Erythroblast (primary cell): ENCODE results near the gene CNDP2.
"Not testable (repeated sequence)": the region's sequence is repeated elsewhere in the genome, so short reads cannot be mapped to it uniquely, and the experiment has no call there.

ENCODE experiments used
- DNase-seq, 2 experiments: peaks; one replicate each; lab custom pipeline; 2025; lab: John Stamatoyannopoulos, UW
- GATA1 ChIP-seq: IDR thresholded peaks from 2 replicates; pipeline ENCODE4 v1.6.1; 2011; ENCODE audit warnings: low read depth, mild to moderate bottlenecking, control low read depth, low read length, moderate library complexity
- POLR2A ChIP-seq: IDR thresholded peaks from 2 replicates; pipeline ENCODE4 v1.6.1; 2011; ENCODE audit warnings: mild to moderate bottlenecking, low read length

Gene CNDP2

DNA sequence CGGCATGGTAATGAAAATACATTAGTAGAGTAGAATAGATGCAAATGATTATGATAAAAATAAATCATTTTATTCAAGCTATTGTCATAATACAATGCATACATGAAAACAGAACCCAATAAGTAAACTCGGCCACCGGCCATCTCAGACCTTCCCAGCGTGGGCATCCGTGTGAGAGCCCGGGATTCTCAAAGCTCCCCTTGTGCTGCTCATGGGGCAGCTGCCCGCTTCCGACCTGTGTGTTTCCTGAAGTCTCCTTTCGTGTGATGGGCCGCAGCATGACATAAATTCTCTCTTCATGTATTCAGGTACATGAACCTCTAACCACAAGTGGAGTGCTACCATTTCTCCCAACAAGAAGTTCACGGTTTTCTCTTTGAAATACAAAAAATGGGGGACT is 13.5 kb upstream of the CNDP2 start:
- no peak for DNase-seq
- TF ChIP-seq GATA1 (no peak), POLR2A (no peak)

GRCh38 chr18:74486119-74486849 is 9.9 kb upstream of the CNDP2 start:
- no peak for TF ChIP-seq POLR2A
- no peak for TF ChIP-seq GATA1
- DNase-seq, result no peak

DNA sequence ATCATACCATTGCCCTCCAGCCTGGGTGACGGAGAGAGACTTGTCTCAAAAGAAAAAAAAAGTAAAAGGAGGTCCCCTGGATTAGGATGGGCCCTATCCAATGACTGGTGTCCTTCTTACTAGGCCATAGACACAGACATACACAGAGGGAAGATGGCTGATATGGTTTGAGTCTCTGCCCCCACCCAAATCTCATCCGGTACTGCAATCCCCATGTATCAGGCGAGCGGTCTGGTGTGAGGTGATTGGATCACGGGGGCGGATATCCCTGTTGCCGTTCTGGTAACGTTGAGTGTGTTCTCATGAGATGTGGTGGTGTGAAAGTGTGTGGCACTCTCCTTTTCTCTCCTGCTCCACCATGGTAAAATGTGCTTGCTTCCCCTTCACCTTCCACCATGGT is 7.8 kb upstream of the CNDP2 start:
- DNase-seq, result no peak
- TF ChIP-seq GATA1, result no peak

- TF ChIP-seq GATA1 (no peak), POLR2A (no peak)
These were observed 7.3 kb upstream of the CNDP2 start for GRCh38 chr18:74488864-74489263.

DNA sequence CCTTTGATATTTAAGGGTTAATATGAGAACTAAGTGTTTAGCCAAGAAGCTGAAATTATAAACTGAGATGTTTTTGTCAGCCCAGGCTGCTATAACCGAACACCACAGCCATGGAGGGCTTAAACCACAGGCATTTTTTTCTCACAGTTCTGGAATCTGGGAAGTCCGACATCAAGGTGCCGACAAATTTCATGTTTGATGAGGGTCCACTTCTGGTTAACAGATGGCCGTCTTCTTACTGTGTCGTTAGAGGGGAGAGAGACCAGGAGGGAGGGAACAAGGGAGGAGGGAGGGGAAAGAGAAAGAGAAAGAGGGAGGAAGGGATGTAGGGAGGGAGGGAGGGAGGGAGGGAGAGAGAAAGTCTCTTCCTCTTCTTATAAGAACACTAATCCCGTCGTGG is 6.5 kb upstream of the CNDP2 start:
- TF ChIP-seq POLR2A, result no peak
- no peak for TF ChIP-seq GATA1
- DNase-seq, result no peak

More at GRCh38 chr18:74488864-74489263, 7.3 kb upstream of the CNDP2 start:
- no peak for DNase-seq

GRCh38 chr18:74492259-74492658 is 3.9 kb upstream of the CNDP2 start:
- DNase-seq, result no peak

DNA sequence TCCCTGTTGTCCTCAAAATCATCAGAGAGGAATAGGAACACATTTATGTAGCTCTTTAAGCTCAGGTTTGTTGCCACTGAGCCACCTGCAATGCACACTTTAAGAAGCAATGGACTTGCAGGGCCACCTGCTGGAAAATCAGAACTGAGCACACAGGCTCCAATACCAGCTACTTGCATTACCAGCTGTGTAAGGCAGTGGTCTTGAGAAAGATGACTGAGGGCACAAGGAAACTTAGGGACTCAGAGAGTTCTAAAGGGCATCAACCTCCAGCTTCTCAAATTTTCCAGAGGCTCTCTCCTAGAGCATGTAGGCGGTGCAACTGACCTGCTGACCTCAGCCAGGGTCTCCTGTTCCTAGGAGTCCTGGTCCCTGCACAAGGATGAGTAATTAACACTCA is 2.5 kb upstream of the CNDP2 start:
- peak; percentile 59 to 62 for DNase-seq
- TF ChIP-seq POLR2A, result no peak

More at GRCh38 chr18:74492259-74492658, 3.9 kb upstream of the CNDP2 start:
- no peak for TF ChIP-seq POLR2A

GRCh38 chr18:74494514-74494913 is 1.6 kb upstream of the CNDP2 start:
- no peak for TF ChIP-seq POLR2A
- no peak for TF ChIP-seq GATA1
- DNase-seq, result no peak

GRCh38 chr18:74496508-74497323 is 553 bp downstream of the CNDP2 start:
- DNase-seq, result peak; percentile 76 to 81
- TF ChIP-seq GATA1, result no peak
- no peak for TF ChIP-seq POLR2A

- DNase-seq, result peak in 1 of 2 experiments; percentile 37
- TF ChIP-seq POLR2A (no peak), GATA1 (no peak)
These were observed 1.1 kb downstream of the CNDP2 start for GRCh38 chr18:74497324-74497676.

- no peak for TF ChIP-seq POLR2A
- TF ChIP-seq GATA1, result no peak
- DNase-seq, result no peak
These were observed 1.6 kb downstream of the CNDP2 start for GRCh38 chr18:74497778-74498177.

DNA sequence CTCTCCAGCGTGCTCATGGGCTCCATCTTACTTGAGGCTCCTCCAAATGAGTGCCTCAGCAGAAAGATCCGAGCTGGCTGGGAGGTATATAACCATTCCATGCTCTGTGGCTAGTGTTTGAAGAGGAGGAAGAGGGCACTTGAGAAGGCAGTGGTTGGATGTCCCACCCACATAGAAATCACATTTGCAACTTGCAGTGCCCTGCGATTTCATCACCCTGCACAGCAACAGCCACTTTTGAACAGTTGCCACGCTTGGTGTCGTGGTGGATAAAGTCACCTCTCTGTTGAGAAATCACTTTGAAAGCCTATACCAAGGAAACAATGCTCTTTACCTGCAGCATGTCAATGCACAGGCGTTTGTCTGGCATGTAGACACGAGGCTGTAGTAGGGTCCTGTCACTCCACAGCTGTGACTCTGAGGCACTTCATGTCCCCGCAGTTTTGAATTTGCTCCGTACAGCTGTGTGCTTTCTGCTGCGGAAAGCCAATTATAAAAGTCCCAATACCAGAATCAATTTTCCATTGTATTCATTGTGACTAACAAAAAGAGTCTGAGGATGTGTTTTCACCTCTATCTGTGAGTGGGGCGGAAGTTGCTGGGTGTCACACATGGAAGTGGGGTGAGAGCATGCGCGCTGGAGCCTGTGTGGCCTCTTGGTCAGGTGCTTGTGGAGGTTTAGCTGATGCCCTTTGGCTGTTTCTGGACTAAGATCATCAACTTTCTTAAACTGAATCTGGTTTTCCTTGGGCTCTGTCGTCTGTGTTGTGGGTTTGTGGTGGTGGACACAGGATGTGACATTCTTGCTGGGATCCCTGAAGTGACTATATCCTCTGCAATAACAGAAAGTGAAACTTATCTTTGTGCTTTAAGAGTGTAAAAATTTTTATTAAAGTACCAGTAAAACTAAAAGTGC is 2.8 kb downstream of the CNDP2 start:
- TF ChIP-seq POLR2A (no peak), GATA1 (no peak)
- peak; percentile 52 to 70 for DNase-seq

GRCh38 chr18:74499633-74500032 is 3.5 kb downstream of the CNDP2 start:
- DNase-seq, result peak; percentile 69 to 75

GRCh38 chr18:74500372-74500771 is 4.2 kb downstream of the CNDP2 start:
- DNase-seq, result no peak
- TF ChIP-seq GATA1, result no peak
- no peak for TF ChIP-seq POLR2A

More at GRCh38 chr18:74499633-74500032, 3.5 kb downstream of the CNDP2 start:
- no peak for TF ChIP-seq POLR2A
- TF ChIP-seq GATA1, result no peak

- not testable (repeated sequence) for DNase-seq
These were observed 4.6 kb downstream of the CNDP2 start for GRCh38 chr18:74500774-74501173.
